ENCODE data around the gene ORC2.

GRCh38 chr2:200985799-200986198 lies 22.3 kb upstream of the ORC2 start:
- TF ChIP-seq POLR2A (IDR thresholded peaks at IDR 0.05) = no peak
- TF ChIP-seq, protein P1, sequence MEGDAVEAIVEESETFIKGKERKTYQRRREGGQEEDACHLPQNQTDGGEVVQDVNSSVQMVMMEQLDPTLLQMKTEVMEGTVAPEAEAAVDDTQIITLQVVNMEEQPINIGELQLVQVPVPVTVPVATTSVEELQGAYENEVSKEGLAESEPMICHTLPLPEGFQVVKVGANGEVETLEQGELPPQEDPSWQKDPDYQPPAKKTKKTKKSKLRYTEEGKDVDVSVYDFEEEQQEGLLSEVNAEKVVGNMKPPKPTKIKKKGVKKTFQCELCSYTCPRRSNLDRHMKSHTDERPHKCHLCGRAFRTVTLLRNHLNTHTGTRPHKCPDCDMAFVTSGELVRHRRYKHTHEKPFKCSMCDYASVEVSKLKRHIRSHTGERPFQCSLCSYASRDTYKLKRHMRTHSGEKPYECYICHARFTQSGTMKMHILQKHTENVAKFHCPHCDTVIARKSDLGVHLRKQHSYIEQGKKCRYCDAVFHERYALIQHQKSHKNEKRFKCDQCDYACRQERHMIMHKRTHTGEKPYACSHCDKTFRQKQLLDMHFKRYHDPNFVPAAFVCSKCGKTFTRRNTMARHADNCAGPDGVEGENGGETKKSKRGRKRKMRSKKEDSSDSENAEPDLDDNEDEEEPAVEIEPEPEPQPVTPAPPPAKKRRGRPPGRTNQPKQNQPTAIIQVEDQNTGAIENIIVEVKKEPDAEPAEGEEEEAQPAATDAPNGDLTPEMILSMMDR (IDR thresholded peaks at IDR 0.05) = no peak
